Kidney glomerular epithelial cell (primary cell): ENCODE data around the gene HSPE1.
"Not testable (repeated sequence)": the region's sequence is repeated elsewhere in the genome, so short reads cannot be mapped to it uniquely, and the experiment has no call there.

Experiments
- DNase-seq: peaks from one replicate; lab custom pipeline; 2025; lab: John Stamatoyannopoulos, UW

Gene HSPE1

DNA sequence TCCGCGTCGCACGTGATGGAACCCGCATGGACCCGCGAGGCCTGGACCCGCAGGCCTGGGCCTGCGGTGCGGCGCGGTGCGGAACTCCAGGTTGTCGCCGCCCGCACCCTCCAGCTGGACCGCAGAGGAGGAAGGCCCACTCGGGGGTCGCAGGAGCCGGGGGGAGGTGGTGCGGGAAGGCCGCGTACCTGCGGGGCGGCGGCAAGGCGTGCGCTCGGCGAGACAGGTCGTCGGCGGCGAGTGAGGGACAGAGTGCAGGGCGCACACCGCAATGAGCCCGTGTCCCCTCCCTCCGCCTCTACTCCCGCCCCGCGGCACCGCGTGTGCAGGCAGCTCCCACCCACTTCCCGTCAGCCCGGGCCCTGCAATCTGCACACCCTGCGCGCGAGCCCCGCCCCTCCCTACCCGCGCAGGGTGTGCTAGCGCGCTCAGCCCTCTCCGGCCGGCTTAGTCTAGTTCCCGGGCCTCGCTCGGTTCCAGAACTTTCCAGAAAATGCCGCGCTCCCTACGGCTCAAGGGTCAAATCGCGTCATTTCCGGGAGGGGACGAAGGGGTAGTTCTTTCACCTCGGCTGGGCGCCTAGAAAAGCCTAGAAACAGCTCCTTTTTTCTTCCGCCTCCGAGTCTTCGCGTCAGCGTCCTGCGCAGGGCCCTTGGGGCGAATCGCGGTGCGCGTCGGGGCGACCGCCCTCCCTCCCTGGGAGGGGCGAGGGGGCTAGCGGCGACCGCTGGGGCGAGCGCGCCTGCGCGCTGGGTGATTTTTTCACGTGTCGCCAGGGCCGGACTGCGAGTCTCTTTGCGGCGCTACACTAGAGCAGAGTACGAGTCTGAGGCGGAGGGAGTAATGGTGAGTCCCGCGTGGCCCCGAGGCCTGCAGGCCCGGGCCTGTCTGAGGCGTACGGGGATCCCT, at the start of gene HSPE1, which contains the start of gene HSPD1:
Gene HSPE1 (plus strand): TSS at position 786 of the 909 bp plus-strand sequence. CDS start 58 bp downstream, at position 844.
Gene HSPD1 (minus strand): TSS at position 247 of the 909 bp plus-strand sequence. CDS start 992 bp downstream, outside the sequence.
- peak; percentile 99 for DNase-seq

- no peak for DNase-seq
Measured at GRCh38 chr2:197450465-197450864, 49.7 kb upstream of the HSPE1 start.

DNA sequence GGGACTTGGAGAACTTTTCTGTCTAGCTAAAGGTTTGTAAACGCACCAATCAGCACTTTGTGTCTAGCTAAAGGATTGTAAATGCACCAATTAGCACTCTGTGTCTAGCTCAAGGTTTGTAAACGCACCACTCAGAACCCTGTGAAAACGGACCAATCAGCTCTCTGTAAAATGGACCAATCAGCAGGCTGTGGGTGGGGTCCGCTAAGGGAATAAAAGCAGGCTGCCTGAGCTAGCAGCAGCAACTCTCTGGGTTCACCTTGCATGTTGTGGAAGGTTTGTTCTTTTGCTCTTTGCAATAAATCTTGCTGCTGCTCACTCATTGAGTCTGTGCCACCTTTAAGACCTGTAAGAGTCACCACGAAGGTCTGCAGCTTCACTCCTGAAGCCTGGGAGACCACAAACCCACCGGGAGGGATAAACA, 49.2 kb upstream of the HSPE1 start:
- not testable (repeated sequence) for DNase-seq

GRCh38 chr2:197452754-197453122, 47.4 kb upstream of the HSPE1 start:
- no peak for DNase-seq

GRCh38 chr2:197453123-197453913, 46.9 kb upstream of the HSPE1 start, which contains the start of gene COQ10B:
Gene COQ10B, plus strand, starts transcription at chr2:197453552. Its CDS starts 9 bp downstream, at chr2:197453561.
- DNase-seq: peak; percentile 100

GRCh38 chr2:197453914-197454398, 46.2 kb upstream of the HSPE1 start:
- peak; percentile 67 for DNase-seq

DNA sequence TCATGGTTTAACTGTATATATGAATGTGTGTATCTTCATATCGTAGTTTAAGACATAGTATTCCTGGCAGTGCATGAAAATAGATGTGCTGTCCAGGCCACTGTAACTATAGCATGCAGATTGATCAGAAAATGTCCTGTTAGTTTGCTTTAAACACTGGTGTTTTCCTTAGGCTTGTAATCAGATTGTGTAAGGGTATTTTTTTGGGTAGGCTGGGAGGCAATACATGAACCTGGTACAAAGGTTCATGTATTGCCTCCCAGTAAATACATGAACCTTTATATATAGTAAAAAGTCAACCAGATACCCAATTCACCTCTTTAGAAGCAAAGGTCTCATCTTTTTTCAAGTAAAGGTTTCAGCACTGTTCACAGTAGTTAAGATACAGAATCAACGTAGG, 45.3 kb upstream of the HSPE1 start:
- DNase-seq: no peak

DNA sequence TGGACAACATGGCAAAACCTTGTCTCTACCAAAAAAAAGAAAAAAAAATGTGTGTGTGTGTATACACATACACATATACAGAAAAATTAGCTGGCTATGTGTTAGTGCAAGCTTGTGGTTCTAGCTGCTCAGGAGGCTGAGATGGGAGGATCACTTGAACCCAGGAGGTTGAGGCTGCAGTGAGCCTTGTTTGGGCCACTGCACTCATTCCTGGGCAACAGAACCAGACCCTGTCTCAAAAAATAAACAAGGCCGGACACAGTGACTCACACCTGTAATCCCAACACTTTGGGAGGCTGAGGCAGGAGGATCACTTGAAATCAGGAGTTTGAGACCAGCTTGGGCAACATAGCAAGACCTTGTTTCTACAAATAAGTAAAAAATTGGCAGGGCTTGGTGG, 44.8 kb upstream of the HSPE1 start:
- DNase-seq: no peak

DNA sequence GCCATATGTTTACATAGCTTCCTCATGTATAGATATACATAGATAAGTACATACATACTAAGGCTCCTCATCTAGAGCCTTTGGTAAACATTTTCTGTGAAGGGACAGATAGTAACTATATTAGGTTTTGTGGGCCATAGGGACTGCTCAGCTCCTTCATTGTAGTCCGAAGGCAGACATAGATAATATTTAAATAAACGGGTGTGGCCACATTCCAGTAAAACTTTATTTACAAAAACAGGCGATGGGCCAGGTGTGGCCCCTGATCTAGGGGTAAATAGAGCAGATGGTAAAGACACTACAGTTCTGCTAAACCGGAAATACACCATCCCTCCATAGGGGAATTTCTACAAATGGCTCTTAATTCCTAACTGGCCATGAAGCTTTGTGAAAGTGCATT, 39.5 kb upstream of the HSPE1 start:
- DNase-seq: no peak

- DNase-seq: no peak
Measured at GRCh38 chr2:197461057-197461456, 39.1 kb upstream of the HSPE1 start.

DNA sequence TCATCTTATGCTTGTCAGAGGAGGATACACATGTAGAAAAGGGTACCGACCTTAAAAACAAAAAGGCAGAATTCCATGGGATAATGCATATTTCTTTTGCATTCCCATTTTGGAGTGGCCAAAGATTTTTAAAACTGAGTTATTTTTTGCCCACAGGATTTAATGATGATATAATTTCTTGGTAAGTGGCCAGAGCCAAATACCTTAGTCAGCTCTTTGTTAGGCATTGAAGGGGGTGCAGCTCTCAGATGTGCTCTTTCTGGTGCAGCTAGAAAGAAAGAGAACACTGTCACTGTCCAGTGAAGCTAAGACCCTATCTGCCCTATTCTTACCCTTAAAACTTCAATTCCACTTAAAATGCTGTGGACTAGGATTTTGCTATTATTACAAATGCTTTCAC, 36.0 kb upstream of the HSPE1 start:
- no peak for DNase-seq

GRCh38 chr2:197472166-197472565, 28.0 kb upstream of the HSPE1 start:
- no peak for DNase-seq

DNA sequence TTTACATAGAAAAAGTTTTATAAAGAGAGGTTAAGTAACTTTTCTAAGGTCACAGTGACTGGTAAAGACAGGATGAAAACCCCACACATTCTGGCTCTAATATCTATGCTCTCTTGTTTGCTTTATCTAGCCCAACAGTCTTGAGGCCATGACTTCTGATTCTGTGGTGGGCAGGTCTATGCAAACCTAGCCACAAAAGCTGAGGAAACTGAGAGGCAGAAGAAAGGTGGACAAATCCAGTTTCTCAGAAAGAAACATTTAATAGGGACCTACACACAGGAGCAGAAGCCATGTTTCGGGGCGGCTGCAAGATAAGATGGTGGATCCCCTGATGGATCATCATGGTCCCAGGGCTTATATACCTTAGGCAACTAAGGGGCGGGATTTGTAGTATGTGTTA, 22.4 kb upstream of the HSPE1 start:
- DNase-seq: no peak

DNA sequence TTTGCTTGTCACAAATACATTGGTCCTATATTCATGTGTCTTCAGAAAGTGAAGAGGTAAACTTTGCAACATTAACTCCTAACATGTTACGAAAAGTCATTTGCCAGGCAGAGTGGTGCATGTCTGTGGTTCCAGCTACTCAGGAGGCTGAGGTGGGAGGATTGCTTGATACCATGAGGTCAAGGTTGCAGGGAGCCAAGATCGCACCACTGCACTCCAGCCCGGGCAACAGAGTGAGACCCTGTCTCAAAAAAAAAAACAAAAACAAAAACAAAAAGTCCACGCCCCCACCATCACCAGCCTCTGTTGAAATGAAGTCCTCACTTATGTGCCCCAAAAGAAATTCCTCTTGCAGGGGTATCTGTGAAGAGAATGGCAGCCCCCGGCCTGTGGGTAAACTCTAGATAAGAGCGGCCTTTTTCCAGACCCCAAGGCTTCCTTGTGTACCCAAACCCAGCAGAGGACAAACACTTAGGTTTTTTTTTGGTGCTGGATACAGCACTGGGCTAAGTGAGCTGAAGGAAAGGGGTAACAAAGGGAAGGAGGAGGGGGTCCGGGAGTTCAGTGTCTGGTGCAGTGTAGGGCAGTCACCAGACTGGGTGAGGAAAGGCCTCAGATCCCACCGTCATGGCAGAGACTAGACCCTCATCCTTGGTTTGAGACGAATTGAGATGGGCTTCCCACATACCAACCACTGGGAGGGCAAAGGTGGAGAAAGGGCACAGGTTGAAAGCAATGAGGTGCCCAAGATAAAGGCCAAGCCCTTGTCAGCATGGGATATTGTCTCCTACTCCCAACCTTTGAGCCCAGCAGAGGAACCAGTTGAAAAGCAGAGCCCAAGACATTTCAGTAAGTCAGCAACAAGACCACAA, 19.8 kb upstream of the HSPE1 start:
- no peak for DNase-seq

DNA sequence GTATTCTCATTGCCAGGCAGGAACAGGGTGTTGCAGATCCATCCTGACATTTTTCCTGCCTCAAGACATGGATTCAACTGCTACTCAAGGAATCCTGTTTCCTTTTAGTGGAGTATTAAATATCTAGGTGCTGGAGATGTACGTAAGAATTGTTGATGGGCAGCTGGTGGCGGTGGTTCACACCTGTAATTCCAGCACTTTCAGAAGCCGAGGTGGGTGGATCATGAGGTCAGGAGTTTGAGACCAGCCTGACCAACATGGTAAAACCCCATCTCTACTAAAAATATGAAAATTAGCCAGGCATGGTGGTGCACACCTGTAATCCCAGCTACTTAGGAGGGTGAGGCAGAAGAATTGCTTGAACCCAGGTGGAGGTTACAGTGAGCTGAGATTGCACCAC, 15.9 kb upstream of the HSPE1 start:
- DNase-seq: not testable (repeated sequence)

DNA sequence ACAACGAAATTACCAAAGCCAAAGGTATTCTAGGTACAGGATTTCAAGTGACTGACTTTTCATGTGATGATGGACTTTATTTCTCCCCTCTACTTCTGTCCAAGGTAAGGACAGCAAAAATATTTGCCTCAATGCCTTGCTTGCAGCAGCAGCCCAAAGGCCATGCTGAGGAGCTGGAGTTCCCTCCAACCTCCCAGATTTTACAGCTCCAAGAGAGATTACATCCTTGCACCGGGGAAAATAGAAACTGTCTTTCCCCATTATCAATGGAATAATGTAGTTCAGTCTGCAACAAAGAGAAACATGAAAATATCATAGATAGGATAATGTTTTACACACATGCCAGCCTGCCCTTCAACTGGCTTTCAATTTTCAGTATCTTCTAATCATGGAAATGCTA, 14.0 kb upstream of the HSPE1 start:
- no peak for DNase-seq

GRCh38 chr2:197487385-197487784, 12.8 kb upstream of the HSPE1 start:
- no peak for DNase-seq

DNA sequence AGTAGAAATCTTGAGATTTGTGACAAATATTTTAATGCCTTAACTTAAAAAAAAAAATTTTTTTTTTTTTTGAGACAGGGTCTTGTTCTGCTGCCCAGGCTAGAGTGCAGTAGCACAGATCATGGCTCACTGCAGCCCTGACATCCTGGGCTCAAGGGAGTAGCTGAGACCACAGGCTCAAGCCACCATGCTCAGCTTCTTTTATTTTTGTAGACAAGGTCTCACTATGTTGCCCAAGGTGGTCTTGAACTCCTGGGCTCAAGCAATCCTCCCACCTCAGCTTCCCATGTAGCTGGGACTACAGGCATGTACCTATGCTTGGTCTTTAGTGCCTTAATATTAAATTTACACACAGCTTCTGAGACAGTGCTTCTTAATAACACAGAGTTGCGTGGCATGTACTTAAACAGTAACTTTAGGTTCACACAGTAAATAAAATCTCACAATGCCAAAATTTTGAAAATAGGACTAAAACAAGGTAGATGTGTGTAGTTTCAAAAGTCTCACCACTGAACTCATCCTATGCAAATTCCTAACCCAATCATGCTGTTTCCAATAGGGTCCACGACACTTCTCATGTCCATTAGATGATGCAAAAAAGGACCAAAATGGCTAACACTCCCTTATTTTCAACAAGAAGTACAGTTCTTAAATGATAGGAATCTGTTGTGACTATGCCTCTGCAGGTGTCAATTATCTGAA, 4.6 kb upstream of the HSPE1 start:
- no peak for DNase-seq

DNA sequence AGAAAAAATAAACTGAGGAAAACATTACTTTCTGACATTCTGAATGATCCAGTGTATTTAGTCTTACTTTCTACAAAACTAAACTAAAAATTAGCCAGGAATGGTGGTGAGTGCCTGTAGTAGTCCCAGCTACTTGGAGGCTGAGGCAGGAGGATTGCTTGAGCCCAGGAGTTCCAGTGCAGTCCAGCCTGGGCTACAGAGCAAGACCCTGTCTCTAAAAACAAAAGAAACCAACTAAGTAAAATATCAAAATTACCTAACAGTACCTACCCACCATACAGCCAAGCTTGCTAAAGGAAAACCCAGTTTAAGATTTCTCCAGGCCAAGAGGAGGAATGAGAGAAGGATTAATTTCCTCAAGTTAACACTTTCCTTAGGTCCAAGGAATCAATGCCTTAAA, 3.5 kb upstream of the HSPE1 start:
- no peak for DNase-seq

- no peak for DNase-seq
Measured at GRCh38 chr2:197497326-197497725, 2.9 kb upstream of the HSPE1 start.
